Common myeloid progenitor, CD34-positive (primary cell): ENCODE data around the gene TFCP2.

Experiments
- CTCF ChIA-PET: fragments of 350-600 bp; sonication (Branson Sonifier 250); formaldehyde crosslinking; loops from one replicate; lab custom pipeline; 2021; ENCODE audit warnings: antibody characterized with exemption; lab: Charles Lee
- POLR2A ChIA-PET: fragments of 350-600 bp; sonication (Branson Sonifier 250); formaldehyde crosslinking; loops from one replicate; lab custom pipeline; 2021; ENCODE audit warnings: antibody characterized with exemption; lab: Charles Lee
- DNase-seq, 3 donors: peaks; one replicate each; pipeline versions ENCODE4 v3.0.0 to v3.0.0-alpha.2; 2013
- H3K27ac ChIP-seq, 2 experiments: 1 replicate in 1 of 2; 2 replicates in 1 of 2; pipeline ENCODE4 v1.7.0; 2013; ENCODE audit warnings: inconsistent platforms in 2 of 2, low read length in 2 of 2, mild to moderate bottlenecking in 2 of 2, low read depth in 1 of 2, moderate library complexity in 1 of 2; ENCODE audit not compliant: severe bottlenecking in 2 of 2, insufficient read depth in 1 of 2, poor library complexity in 1 of 2
- H3K27me3 ChIP-seq, 5 experiments: replicated peaks in 2 of 5; 1 replicate in 3 of 5; 2 replicates in 2 of 5; pipeline versions ENCODE4 v1.6.1 to v1.7.0; 2013; ENCODE audit warnings: low read length in 4 of 5, mild to moderate bottlenecking in 2 of 5, moderate library complexity in 2 of 5, inconsistent platforms in 1 of 5; ENCODE audit not compliant: insufficient read depth in 5 of 5, control insufficient read depth in 4 of 5
- H3K36me3 ChIP-seq, 4 experiments: 1 replicate in 2 of 4; 2 replicates in 2 of 4; pipeline versions ENCODE4 v1.6.1 to v1.7.0; 2013; ENCODE audit warnings: low read length in 3 of 4, control low read depth in 1 of 4, mild to moderate bottlenecking in 1 of 4; ENCODE audit not compliant: control insufficient read depth in 4 of 4, insufficient read depth in 4 of 4
- H3K4me1 ChIP-seq, 4 experiments: 1 replicate in 3 of 4; 2 replicates in 1 of 4; pipeline versions ENCODE4 v1.6.1 to v1.7.1; 2013; ENCODE audit warnings: low read length in 3 of 4, mild to moderate bottlenecking in 3 of 4, control low read depth in 1 of 4, inconsistent platforms in 1 of 4, moderate library complexity in 1 of 4; ENCODE audit not compliant: control insufficient read depth in 4 of 4, insufficient read depth in 4 of 4; ENCODE audit errors: control extremely low read depth in 1 of 4
- H3K4me3 ChIP-seq, 7 experiments: 1 replicate in 4 of 7; 2 replicates in 3 of 7; pipeline versions ENCODE4 v1.5.1 to v1.7.0; 2013; ENCODE audit warnings: mild to moderate bottlenecking in 7 of 7, low read length in 6 of 7, moderate library complexity in 6 of 7, inconsistent platforms in 2 of 7, low read depth in 2 of 7, control low read depth in 1 of 7; ENCODE audit not compliant: insufficient read depth in 4 of 7, control insufficient read depth in 1 of 7; ENCODE audit errors: extremely low read depth in 1 of 7
- H3K9me3 ChIP-seq, 5 experiments: 1 replicate in 4 of 5; 2 replicates in 1 of 5; pipeline versions ENCODE4 v1.6.1 to v1.7.1; 2013; ENCODE audit warnings: low read length in 4 of 5, mild to moderate bottlenecking in 2 of 5, inconsistent platforms in 1 of 5, low read depth in 1 of 5, moderate library complexity in 1 of 5; ENCODE audit not compliant: control insufficient read depth in 4 of 5, insufficient read depth in 2 of 5; ENCODE audit errors: control extremely low read depth in 1 of 5
- WGBS: methylation state at CpG from one replicate; pipeline ENCODE4 v1.1.5; 2013; ENCODE audit not compliant: insufficient coverage; 5-methylcytosine and 5-hydroxymethylcytosine counted together

TFCP2 gene

DNA sequence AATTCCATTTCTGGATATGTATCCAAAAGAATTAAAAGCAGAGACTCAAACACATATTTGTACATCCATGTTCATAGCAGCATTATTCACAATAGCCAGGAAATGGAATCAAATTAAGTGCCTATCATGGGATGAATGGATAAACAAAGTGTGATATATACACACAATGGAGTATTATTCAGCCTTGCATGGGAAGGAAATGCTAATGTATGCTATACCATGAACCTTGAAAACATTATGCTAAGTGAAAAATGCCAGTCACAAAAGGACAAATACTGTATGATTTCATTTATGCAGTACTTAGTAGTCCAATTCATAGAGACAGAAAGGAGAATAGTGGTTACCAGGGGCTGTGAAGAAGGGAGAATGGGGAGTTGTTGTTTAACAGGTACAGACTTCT, 57.4 kb downstream of the TFCP2 start:
- Histone ChIP-seq H3K4me3 (no peak overlapping the region), H3K9me3 (no peaks in the 10 kb centered on the region), H3K36me3 (peaks cover 12 to 39% (median 27%) of the 10 kb centered on the region in 4 experiments), H3K27me3 (no peaks in the 10 kb centered on the region), H3K27ac (no peak overlapping the region), H3K4me1 (no peaks in the 10 kb centered on the region)
- CTCF ChIA-PET, result no interaction called here
- POLR2A ChIA-PET, result no interaction called here
- DNase-seq, result no peak

GRCh38 chr12:51108136-51108535, 64.8 kb downstream of the TFCP2 start:
- DNase-seq, result no peak
- 83% methylated on average over 3 of the region's 4 CpGs for WGBS
- POLR2A ChIA-PET, result no interaction called here
- H3K27me3 ChIP-seq, result no peaks in the 10 kb centered on the region
- H3K4me3 ChIP-seq, result no peak overlapping the region
- H3K36me3 ChIP-seq, result peaks cover 7 to 66% (median 46%) of the 10 kb centered on the region in 4 experiments
- H3K27ac ChIP-seq, result no peak overlapping the region
- H3K9me3 ChIP-seq, result no peaks in the 10 kb centered on the region
- H3K4me1 ChIP-seq, result peaks cover 0 to 3% (median 0%) of the 10 kb centered on the region in 4 experiments
- CTCF ChIA-PET, result interaction anchor here (1.2 to 1.8 kb wide), 2 partner anchors 45 to 145 kb away, joined by 3 to 5 read pairs; no protein-coding TSS in a partner anchor

GRCh38 chr12:51103977-51104376, 69.0 kb downstream of the TFCP2 start:
- Histone ChIP-seq H3K27me3 (no peaks in the 10 kb centered on the region), H3K9me3 (no peaks in the 10 kb centered on the region), H3K4me1 (peaks cover 0 to 3% (median 0%) of the 10 kb centered on the region in 4 experiments), H3K27ac (no peak overlapping the region), H3K4me3 (no peak overlapping the region), H3K36me3 (peaks cover 17 to 77% (median 52%) of the 10 kb centered on the region in 4 experiments)
- ChIA-PET POLR2A (no interaction called here), CTCF (no interaction called here)
- DNase-seq, result no peak

DNA sequence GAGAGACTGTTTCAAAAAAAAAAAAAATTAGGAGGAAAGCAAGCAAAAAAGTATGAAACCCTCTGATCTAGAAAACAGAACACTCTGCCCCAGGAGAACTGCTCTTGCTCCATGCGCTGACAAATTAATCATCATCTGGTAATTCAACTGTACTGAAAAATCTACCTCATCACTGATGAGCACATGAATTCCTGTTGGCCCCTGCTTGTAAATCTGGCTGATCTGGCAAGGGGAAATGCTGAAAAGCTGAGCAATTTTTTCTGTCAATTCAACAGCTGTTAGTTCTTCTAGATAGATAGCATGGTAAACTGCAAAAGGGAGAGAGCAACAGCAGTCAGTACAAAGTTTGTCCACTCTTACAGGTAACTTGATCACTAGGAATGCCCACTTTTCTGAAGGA, 74.3 kb downstream of the TFCP2 start:
- H3K27ac ChIP-seq, result no peak overlapping the region
- CTCF ChIA-PET, result no interaction called here
- WGBS, result 100% methylated on average over 1 of the region's 1 CpG

GRCh38 chr12:51090705-51091229, 82.2 kb downstream of the TFCP2 start:
- POLR2A ChIA-PET, result no interaction called here
- WGBS, result 96% methylated on average over 6 of the region's 10 CpGs
- peaks cover 0 to 7% (median 2%) of the 10 kb centered on the region in 4 experiments for H3K4me1 ChIP-seq
- no peak overlapping the region for H3K4me3 ChIP-seq
- CTCF ChIA-PET, result no interaction called here
- H3K36me3 ChIP-seq, result peaks cover 8 to 28% (median 17%) of the 10 kb centered on the region in 4 experiments
- H3K27me3 ChIP-seq, result no peaks in the 10 kb centered on the region
- H3K27ac ChIP-seq, result no peak overlapping the region
- no peak for DNase-seq
- no peaks in the 10 kb centered on the region for H3K9me3 ChIP-seq

More for the DNA sequence above, 74.3 kb downstream of the TFCP2 start:
- Histone ChIP-seq H3K9me3 (no peaks in the 10 kb centered on the region), H3K36me3 (peaks cover 32 to 80% (median 54%) of the 10 kb centered on the region in 4 experiments), H3K4me3 (no peak overlapping the region), H3K4me1 (no peaks in the 10 kb centered on the region), H3K27me3 (no peaks in the 10 kb centered on the region)
- POLR2A ChIA-PET, result interaction anchor here (1.2 kb wide), 1 partner anchor 13 kb away, joined by 3 read pairs; no protein-coding TSS in a partner anchor
- DNase-seq, result no peak

DNA sequence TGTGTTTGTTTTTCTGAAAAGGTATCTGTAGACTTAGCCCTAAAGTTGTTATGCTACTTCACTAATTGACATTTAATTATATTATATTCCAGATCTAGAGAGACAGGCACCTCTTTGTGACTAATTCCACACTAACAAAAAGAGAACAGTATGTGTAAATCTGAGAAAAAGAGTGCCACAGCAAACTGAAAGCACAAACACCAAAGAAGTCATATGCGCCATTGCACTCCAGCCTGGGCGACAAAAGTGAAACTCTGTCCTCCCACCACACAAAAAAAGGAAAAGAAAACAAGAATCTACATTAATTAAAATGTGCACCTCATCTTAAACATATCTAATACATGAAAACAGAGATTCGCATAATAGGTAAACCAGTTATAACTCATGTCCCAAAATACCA, 85.1 kb downstream of the TFCP2 start:
- Histone ChIP-seq H3K4me3 (no peak overlapping the region), H3K4me1 (peaks cover 2 to 21% (median 8%) of the 10 kb centered on the region in 4 experiments), H3K27me3 (no peaks in the 10 kb centered on the region), H3K36me3 (peaks cover 0 to 7% (median 2%) of the 10 kb centered on the region in 4 experiments), H3K27ac (no peak overlapping the region), H3K9me3 (no peaks in the 10 kb centered on the region)
- WGBS, result 100% methylated on average over 1 of the region's 3 CpGs
- ChIA-PET POLR2A (no interaction called here), CTCF (no interaction called here)
- DNase-seq, result no peak

DNA sequence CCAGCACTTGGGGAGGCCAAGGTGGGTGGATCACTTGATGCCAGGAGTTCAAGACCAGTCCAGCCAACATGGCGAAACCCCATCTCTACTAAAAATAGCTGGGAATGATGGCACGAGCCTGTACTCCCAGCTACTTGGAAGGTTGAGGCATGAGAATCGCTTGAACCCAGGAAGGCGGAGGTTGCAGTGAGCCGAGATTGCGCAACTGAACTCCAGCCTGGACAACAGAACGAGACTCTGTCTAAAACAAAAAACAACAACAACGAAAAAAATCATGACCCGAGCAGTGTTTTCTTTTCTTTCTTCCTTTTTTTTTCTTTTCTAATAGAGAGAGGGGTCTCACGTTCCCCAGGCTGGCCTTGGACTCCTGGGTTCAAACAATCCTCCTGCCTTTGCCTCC, 86.0 kb downstream of the TFCP2 start:
- WGBS, result 95% methylated on average over 9 of the region's 10 CpGs
- Histone ChIP-seq H3K36me3 (peaks cover 0 to 2% (median 0%) of the 10 kb centered on the region in 4 experiments), H3K4me3 (no peak overlapping the region), H3K9me3 (no peaks in the 10 kb centered on the region), H3K27me3 (no peaks in the 10 kb centered on the region), H3K4me1 (peaks cover 2 to 30% (median 16%) of the 10 kb centered on the region in 4 experiments), H3K27ac (no peak overlapping the region)
- CTCF ChIA-PET, result no interaction called here
- POLR2A ChIA-PET, result no interaction called here
- no peak for DNase-seq
